RPMI8226 (cell line): Measurements from ENCODE around the gene CD28.
A peak's percentile ranks its signal among the peaks of the same experiment; 100 is the strongest.
"Not testable (repeated sequence)": the region's sequence is repeated elsewhere in the genome, so short reads cannot be mapped to it uniquely, and the experiment has no call there.

Experiments used
- DNase-seq: peaks from one replicate; pipeline ENCODE4 v3.0.0-alpha.2; 2015

The CD28 gene

DNA sequence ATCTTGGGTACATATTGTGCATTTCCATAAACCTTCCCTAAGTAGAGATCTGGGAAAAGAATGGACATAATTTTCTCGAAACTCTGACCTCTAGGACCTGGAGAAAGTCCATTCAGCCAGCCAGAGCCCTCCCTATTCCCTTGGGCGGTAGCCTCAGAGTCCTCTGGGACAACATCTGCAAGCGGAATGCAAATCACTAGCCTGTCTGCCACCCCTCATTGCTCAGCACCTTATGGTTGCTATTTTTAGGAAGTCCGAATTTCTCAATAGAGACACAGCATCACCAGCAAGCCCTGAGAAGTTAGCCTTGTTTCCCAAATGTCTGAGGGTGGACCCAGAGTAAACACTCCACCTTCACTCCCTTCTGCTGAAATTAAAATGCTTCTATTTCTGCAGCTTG, 17.6 kb upstream of the CD28 start:
- DNase-seq, result peak; percentile 74

DNA sequence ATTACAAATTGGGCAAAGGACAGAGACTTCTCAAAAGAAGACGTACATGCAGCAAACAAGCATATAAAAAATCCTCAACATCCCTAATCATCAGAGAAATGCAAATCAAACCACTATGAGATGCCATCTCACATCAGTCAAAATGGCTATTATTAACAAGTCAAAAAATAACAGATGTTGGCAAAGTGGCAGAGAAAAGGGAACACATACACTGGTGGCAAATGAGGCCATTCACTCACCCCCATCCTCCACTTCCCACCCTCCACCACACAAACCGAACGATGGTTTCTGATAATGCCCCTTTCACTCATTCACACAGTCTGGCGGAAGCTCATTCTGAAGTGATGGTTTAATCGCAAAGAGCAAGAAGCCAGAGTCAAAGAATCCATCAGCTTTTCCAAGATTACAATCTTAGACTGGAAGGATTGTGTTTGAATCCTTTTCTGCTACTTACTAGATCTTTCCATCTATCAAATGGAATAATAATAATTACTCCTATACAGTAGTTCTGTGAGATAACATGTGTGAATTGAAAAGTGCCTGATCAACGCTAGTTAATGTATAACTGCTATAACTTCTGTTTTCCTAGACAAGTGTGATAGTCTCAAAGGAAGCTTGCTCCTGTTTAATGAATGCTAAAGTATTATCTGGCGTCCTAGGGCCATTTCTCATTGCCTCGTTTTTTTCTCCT, 16.9 kb upstream of the CD28 start:
- peak; percentile 57 for DNase-seq

DNA sequence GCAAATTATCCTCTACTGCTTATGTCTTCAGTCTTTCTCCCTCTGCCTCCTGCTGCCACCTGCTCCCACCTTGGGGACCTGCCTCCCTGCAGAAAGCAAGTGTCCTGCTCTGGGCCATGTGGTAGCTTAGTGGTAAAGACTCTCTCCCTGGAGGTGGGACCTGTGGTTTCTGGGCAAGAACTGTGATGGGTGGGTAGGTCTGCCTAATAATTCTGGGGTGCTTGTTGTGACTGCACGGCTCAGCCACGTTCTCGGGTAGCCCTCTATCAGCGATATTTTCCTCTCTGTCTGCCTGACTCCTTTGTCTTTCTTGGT, 16.4 kb upstream of the CD28 start:
- peak; percentile 84 for DNase-seq

DNA sequence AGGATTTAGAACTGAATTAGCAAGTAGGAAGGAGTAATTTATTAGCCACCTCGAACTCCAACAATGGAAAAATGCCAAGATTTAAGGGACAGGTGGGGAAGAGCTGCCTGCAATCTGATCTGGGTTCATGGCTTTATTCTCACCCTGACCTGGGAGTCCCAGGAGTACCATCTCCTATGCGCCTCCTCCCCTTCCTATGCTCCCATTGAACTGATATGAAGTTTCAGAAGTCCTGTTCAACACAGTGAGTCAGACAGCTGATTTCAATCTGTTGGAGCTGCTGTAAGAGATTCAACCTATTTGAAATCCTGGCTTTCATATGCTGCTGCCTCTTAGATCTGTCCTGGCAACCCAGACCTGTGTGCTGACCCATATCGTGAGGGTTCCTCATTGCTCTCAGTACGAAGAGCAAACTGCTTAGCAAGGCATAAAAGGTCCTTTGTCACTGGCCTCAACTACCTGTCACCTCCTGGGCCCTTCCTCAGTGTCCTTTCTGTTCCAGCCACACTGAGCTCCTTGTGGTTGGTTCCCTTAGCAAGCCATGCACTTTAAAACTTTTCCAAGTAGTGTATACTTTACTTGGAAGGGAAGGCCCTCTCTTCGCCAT, 15.9 kb upstream of the CD28 start:
- DNase-seq, result peak; percentile 72

DNA sequence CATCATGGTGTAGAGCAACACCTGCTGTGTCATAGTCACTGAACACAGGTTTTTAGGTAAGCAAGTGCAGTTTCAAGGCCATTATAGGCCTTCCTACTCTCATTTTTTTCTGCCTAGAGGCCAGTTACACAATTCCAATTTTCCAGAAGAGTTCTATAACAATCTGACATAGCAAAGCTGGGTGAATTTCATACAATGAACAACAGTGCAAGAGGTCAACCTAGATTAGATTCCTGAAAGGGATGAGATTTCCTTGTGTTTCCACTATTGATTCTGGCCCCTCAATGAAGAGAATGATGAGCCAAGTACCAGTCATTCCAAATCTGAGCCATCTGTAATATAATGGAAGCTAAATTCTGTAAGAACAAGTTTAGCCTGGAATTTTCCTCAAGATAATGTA, 15.3 kb upstream of the CD28 start:
- DNase-seq, result no peak

DNA sequence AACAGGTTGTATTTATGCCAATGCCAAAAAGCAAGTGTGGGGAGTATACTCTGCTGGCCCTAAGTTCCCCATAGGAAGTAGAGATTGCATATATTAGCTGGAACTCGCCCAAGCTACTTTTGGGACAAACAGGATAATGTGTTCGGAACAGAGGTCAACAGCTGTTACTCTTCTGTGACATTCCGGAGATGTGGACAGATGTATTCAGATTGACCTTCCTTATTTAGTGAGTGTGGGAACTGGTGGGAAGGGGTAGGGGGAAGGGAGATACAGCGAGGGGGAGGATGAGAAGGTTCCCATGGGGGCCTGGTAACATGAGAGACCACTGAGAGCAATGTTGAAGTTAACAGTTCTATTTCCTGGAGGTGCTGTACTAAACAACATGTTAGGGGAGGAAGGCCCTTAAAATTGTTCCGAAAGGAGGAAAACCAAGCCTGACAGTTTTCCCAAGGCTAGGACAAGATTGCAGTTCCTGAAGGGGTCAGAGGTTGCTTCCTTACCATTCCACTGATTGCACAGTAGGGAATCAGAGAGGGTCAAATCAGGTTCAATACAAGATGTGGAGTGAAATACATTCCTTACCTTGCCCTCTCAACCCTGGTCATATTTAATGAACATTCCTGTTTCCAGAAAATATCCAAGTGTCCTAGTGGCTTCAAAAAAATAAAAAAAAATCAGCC, 14.3 kb upstream of the CD28 start:
- DNase-seq, result no peak

DNA sequence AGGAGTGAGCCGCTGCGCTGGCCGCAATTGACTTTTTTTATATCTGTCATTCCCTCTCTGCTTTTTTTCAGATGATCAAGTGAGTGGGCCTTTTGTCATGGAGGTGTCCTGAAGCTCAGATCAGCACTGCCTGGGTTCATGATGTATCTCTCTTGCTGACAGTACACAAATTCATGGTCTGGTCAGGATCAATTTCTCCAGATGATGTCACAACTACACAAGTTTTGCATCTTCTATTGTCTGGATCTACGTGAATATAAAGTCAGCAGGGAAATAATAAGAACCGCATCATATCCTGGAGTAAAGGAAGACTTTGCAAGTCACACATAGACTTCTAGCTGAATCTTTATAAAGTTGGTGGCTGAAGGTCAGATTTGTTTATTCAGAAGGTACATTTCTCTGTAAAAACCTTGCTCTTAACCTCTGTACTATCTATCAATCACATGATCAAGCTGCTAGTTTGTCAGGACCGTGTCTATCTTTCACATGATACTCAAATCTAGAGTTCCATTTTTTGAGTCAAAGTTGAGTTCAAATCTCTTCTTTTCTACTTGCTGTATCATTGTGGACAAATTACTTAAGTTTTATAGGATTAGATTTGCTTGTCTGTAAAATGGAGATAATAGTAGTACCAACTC, 13.1 kb upstream of the CD28 start:
- DNase-seq, result no peak

DNA sequence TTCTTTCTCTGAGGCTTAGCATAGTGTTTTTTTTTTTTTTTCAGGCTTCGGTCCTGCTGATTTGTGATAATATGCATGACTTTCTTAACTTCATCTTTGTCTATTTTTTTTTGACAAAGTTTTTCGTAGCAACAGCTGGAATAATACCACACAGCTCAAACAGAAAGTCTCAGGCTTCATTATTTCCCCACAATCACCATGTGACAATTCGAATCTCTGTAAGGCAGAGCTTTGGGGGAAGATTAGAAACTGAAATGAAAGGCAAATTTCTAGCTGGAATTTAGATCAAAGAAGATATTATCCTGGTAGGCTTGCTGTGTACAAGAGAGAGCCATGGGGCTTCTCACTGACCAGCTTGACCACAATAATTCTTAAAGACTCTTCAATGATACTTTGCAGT, 12.2 kb upstream of the CD28 start:
- peak; percentile 45 for DNase-seq

DNA sequence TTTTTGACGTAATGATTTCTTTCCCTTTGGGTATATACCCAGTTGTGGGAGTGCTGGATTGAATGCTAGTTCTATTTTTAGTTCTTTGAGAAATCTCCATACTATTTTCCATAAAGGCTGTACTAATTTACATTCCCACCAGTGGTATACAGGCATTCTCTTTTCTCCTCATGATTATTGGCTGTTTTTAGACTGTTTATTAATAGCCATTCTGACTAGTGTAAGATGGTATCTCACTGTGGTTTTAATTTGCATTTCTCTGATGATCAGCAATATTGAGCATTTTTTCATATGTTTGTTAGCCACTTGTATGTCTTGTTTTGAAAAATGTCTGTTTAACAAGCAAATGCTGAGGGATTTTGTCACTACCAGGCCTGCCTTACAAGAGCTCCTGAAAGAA, 9.2 kb upstream of the CD28 start:
- DNase-seq, result no peak

DNA sequence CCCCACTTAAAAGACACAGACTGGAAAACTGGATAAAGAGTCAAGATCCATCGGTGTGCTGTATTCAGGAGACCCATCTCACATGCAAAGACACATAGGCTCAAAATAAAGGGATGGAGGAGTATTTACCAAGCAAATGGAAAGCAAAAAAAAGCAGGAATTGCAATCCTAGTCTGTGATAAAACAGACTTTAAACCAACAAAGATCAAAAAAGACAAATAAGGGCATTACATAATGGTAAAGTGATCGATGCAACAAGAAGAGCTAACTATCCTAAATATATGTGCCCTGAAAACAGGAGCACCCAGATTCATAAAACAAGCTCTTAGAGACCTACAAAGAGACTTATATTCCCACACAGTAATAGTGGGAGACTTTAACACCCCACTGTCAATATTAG, 8.7 kb upstream of the CD28 start:
- not testable (repeated sequence) for DNase-seq

DNA sequence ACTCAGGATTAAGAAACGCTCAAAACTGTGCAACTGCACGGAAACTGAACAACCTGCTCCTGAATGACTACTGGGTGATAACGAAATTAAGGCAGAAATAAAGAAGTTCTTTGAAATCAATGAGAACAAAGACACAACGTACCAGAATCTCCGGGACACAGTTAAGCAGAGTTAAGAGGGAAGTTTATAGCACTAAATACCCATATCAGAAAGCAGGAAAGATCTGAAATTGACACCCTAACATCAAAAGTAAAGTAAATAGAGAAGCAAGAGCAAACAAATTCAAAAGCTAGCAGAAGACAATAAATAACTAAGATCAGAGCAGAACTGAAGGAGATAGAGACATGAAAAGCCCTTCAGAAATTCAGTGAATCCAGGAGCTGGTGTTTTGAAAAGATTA, 8.0 kb upstream of the CD28 start:
- DNase-seq, result not testable (repeated sequence)

DNA sequence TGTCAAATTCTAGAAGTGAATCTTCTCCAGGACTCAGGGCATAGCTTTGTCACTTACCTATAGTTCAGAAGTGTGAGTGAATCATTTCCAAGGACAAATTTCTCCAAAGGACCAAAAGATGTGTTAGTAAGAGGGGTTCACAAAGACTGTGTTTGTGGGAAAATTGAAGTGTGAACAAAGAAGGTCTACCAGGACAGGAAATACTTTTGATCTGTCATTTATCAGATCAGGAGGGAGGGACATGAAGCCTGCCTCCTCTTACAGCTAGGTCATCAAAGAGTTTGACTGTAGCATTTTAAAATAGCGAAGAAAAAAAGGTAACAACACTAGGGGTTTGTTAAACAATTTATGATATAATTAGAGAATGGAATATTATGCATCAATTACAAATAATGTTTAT, 2.0 kb upstream of the CD28 start:
- no peak for DNase-seq

DNA sequence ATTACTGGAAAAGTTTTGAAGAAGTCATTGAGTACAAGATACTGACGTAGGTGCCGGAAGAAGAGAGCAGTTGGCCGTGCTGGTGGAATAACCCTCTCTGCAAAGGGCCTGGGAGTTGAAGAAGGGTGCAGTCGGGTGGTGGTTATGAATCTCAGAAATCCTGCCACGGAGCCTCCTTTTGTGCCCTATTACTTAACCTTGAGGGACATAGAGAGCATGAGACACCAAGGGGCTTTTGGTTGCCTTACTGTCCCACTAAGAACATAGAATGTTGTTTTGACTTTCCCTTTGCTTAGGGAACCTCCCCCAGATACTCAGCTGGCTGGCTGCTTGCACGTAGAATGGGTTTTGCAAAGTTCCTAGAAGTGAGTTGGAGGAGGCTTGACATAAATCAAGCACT, 1.3 kb upstream of the CD28 start:
- DNase-seq, result peak; percentile 73

DNA sequence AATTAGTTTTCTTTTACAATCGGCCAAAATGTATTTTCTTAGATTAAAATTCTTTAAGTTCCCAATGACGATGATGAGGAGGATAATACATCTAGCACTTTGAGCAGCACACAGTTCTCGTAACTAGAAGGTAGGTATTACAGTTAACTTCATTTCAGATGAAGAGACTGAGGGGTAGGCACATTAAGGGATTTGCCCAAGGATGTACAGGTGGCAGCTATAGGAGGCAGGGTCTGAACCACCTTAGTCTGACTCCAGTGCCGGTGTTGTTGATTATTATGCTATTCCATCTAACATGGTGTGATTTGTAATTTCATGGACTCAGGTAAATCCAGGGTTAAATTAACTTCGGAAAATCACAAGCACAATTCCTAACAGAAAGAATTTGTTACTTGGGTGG, 1.1 kb downstream of the CD28 start:
- DNase-seq, result peak; percentile 45

DNA sequence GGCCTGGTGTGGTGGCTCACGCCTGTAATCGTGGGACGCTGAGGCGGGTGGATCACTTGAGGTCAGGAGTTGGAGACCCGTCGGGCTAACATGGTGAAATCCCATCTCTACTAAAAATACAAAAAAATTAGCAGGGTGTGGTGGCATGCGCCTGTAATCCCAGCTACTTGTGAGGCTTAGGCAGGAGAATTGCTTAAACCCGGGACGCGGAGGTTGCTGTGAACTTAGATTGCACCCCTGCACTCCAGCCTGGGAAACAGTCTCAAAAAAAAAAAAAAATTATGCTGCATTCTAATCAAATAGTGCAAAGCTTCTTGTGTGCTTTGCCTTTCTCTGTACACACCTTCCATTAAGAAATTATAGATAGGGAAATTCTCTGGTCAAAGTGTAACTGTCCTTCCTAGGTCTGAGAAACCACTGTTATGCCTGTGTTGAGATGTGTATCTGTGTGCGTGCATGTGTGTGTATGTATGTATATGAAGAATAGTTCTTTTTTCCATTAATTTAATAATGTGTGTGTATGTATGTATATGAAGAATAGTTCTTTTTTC, 2.5 kb downstream of the CD28 start:
- no peak for DNase-seq

DNA sequence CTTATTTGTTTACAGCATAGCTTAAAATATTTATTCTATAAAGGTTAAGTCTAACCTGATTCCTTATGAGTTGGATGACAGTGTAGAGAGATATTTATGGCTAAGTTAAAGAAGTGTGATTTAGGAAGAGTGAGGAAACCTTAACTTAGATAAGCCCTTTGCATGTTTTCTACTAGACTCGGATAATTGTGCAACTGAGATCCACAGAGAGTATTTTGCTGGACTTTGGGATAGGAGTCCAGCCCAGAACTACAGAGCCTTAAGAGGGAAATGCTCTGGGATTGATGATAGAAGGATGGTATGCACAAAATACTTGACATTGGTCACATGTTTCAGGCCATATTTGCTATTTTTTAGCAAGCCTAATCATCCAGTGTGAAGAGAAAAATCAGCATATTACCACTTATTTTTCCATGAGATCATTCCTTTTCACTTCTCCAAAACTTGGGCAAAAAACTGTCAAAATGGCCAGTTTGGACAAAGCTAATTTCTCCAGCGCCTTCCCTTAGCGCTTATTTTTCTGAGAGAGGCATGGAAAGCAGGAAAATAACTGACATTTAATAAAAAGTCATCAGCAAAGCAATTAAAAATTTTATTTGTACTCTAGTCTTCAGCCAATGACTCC, 3.1 kb downstream of the CD28 start:
- no peak for DNase-seq

DNA sequence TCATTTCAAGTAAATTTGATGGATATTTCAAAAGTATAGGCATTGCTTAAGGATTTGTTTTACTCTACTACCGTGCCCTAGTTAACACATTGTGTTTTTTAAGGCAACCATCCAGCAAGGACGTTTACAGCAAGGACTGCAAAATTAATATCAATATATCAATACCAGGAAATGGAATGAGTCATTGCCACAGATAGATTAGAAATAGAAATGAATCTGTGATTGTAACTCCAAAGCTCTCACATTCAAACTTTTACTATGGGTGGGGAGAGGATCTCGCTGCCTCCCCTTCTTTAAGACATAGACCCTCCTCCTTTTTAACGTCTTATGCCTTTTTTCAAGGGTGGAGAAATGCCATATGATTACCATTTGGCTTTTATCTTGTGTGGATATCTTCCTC, 3.8 kb downstream of the CD28 start:
- DNase-seq, result no peak

DNA sequence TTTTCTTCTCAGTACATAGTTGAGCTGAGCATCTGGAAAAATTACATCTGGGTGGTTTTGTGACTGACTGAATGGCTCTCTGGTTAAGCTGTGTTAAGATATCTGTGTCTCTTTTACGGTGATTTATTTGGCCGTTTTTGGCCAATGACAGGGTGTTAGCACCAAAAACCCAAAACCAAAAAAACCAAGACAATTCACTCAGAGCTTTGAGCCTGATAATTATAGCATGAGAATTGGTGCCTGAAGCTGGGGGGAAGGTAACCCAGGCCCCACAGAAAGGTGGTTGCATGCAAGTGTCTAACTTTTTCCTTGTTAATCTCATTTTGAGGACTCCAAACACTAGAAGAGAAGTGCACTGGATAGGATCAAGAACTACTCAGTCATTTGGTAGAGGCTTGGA, 4.5 kb downstream of the CD28 start:
- no peak for DNase-seq

DNA sequence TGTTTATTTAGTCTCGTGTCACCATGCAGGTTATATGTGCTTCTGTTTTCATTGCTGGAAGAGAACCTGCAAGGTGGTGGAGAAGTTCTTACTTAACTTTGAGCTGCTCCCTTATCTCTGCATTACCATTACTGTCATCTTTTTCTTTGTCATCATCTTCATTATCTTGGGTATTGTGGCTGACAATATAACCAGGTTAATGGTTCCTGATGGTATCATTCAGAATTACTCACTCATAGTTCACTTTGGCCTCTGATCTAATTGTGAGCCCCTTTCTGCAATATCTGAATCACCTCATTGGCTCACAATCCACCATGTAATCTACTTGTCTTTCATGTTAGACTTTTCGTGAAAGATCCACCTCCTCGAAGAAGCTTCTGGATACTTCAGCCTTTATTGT, 5.0 kb downstream of the CD28 start:
- no peak for DNase-seq

DNA sequence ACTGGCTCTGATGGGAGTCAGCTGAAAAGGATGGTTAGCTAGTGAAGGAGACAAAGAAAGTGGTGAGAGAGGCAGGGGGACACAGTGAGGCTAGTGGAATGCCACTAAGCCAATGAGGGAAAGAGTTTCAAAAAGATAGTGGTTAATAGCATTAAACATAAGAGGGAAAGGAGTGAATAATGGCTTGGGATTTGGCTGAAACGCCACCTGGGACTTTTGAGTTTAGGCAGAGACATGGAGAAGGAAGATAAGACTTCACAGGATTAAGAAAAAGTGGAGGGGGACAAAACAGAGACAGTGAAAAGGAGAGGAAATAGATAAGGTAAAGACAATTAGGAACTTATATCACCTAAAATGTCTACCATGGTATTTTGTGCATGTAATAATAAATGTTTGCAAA, 6.9 kb downstream of the CD28 start:
- no peak for DNase-seq

DNA sequence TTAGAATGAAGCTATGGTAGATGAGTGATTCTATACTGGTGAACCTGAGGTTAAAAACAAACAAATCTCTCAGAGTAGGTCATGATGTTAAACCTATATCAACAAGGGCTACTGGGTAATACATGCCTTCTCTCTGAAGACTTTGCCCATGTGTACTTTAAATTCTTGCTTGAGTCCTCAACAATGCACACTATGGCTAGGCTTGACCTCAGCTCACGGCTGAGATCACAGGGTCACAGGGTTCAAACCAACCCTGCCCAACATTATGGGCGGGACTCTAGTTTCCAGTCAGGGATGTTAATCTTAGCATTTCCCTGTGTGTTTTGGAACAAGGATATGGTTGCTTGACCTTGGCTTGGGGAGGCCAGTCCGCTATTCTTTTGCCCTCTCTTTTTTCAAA, 7.7 kb downstream of the CD28 start:
- peak; percentile 43 for DNase-seq

DNA sequence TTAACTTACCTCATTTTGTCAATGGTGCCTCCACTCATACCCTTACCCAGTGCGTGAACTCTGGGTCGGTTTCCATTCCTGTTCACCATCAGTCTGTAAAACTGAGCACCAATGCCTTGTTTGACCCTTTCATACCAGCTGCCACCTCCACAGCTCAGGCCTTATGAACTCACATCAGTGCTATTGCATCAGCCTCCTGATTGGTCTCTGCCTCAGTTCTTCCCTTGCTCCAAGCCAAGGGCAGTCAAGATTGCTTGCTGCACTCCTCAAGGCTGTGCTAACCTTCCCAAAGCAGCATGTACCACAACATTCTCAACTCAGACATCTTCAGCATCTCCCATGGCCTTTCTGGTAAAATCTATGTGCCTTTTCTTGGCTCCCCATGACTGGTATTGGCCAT, 9.3 kb downstream of the CD28 start:
- DNase-seq, result no peak

DNA sequence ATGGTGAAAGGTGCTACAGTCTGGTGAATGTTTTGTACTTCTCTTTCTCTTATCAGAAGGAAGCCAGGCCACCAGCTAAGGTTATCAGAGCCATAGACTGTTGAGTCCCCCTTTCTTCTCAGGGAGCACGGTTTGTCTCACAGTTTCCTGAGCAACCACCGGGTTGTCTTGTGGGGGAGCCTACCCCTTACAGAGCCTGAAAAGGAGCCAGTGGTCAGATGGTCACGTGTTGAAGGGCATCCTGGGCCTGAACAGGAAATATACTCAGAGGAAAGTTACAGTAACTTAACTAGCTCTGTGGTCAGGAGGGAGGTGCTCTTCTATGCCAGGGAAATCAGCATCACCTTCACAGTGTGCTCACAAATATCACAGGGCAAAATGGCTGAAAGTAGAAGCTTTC, 11.6 kb downstream of the CD28 start:
- peak; percentile 64 for DNase-seq
